ENCODE results near the gene BTG3.

The BTG3 gene

GRCh38 chr21:17577701-17578100, 35.0 kb downstream of the BTG3 start:
- Mint-ChIP-seq H3K9me3 (no peaks in the 10 kb centered on the region), H3K36me3 (ENCODE audit: insufficient read depth) (no peaks in the 10 kb centered on the region), H3K27ac (no peak overlapping the region), H3K4me1 (ENCODE audit: low read depth in 2 of 2) (no peaks in the 10 kb centered on the region), H3K27me3 (peaks cover 21 to 32% of the 10 kb centered on the region in 2 donors), H3K4me3 (no peak overlapping the region)
- ATAC-seq (replicated peaks) (no peak), DNase-seq (no peak)

GRCh38 chr21:17576080-17576835, 36.4 kb downstream of the BTG3 start:
- no peak for DNase-seq
- Mint-ChIP-seq H3K4me1 (ENCODE audit: low read depth in 2 of 2) (no peaks in the 10 kb centered on the region), H3K27me3 (peaks cover 21 to 32% of the 10 kb centered on the region in 2 donors), H3K27ac (no peak overlapping the region), H3K4me3 (no peak overlapping the region), H3K9me3 (no peaks in the 10 kb centered on the region), H3K36me3 (ENCODE audit: insufficient read depth) (no peaks in the 10 kb centered on the region)
- ATAC-seq (replicated peaks): no peak

- Mint-ChIP-seq H3K9me3 (no peaks in the 10 kb centered on the region), H3K4me3 (no peak overlapping the region), H3K36me3 (ENCODE audit: insufficient read depth) (no peaks in the 10 kb centered on the region), H3K27ac (no peak overlapping the region), H3K27me3 (peaks cover 26 to 34% of the 10 kb centered on the region in 2 donors), H3K4me1 (ENCODE audit: low read depth in 2 of 2) (no peaks in the 10 kb centered on the region)
- DNase-seq (no peak), ATAC-seq (replicated peaks) (no peak)
Observed at GRCh38 chr21:17575076-17575475, 37.6 kb downstream of the BTG3 start.

GRCh38 chr21:17572431-17572830, 40.3 kb downstream of the BTG3 start:
- peaks cover 21 to 31% of the 10 kb centered on the region in 2 donors for H3K27me3 Mint-ChIP-seq
- DNase-seq (no peak), ATAC-seq (replicated peaks) (no peak)
- peaks cover 3% of the 10 kb centered on the region for H3K36me3 Mint-ChIP-seq (ENCODE audit: insufficient read depth)
- H3K4me1 Mint-ChIP-seq (ENCODE audit: low read depth in 2 of 2): no peaks in the 10 kb centered on the region
- H3K4me3 Mint-ChIP-seq: no peak overlapping the region
- H3K27ac Mint-ChIP-seq: no peak overlapping the region
- H3K9me3 Mint-ChIP-seq: no peaks in the 10 kb centered on the region

DNA sequence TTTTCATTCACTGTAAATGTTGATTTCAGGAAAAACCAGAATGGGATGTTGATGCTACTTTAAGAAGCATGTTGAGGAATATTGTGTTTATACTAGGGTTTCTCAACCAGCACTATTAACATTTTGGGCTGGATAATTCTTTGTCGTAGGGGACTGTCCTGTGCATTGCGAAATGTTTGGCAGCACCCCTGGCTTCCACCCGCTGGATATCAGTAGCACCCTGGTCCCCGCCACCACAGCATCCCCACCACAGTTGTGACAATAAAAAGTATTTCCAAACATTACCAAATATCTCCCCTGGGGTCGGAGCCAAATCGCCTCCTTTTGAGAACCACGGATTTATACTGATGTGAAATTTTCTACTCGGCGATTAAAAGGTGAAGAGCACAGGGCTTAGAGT, 41.9 kb downstream of the BTG3 start:
- ATAC-seq (replicated peaks): no peak
- peaks cover 21 to 31% of the 10 kb centered on the region in 2 donors for H3K27me3 Mint-ChIP-seq
- no peaks in the 10 kb centered on the region for H3K4me1 Mint-ChIP-seq (ENCODE audit: low read depth in 2 of 2)
- no peak overlapping the region for H3K4me3 Mint-ChIP-seq
- DNase-seq: no peak
- H3K36me3 Mint-ChIP-seq (ENCODE audit: insufficient read depth): peaks cover 3% of the 10 kb centered on the region
- H3K9me3 Mint-ChIP-seq: no peaks in the 10 kb centered on the region
- H3K27ac Mint-ChIP-seq: no peak overlapping the region

- DNase-seq (no peak), ATAC-seq (replicated peaks) (no peak)
- H3K36me3 Mint-ChIP-seq (ENCODE audit: insufficient read depth): no peaks in the 10 kb centered on the region
- no peak overlapping the region for H3K27ac Mint-ChIP-seq
- no peak overlapping the region for H3K4me3 Mint-ChIP-seq
- peaks cover 0 to 14% of the 10 kb centered on the region in 2 donors for H3K27me3 Mint-ChIP-seq
- no peaks in the 10 kb centered on the region for H3K9me3 Mint-ChIP-seq
- no peaks in the 10 kb centered on the region for H3K4me1 Mint-ChIP-seq (ENCODE audit: low read depth in 2 of 2)
Observed at GRCh38 chr21:17560377-17561025, 52.2 kb downstream of the BTG3 start.

- no peaks in the 10 kb centered on the region for H3K9me3 Mint-ChIP-seq
- ATAC-seq (replicated peaks) (no peak), DNase-seq (no peak)
- no peak overlapping the region for H3K4me3 Mint-ChIP-seq
- no peak overlapping the region for H3K27ac Mint-ChIP-seq
- no peaks in the 10 kb centered on the region for H3K36me3 Mint-ChIP-seq (ENCODE audit: insufficient read depth)
- H3K4me1 Mint-ChIP-seq (ENCODE audit: low read depth in 2 of 2): no peaks in the 10 kb centered on the region
- H3K27me3 Mint-ChIP-seq: peaks cover 13 to 18% of the 10 kb centered on the region in 2 donors
Observed at GRCh38 chr21:17554679-17555465, 57.8 kb downstream of the BTG3 start.

- no peaks in the 10 kb centered on the region for H3K4me1 Mint-ChIP-seq (ENCODE audit: low read depth in 2 of 2)
- H3K27ac Mint-ChIP-seq: no peak overlapping the region
- H3K36me3 Mint-ChIP-seq (ENCODE audit: insufficient read depth): no peaks in the 10 kb centered on the region
- ATAC-seq (replicated peaks) (no peak), DNase-seq (no peak)
- H3K4me3 Mint-ChIP-seq: no peak overlapping the region
- no peaks in the 10 kb centered on the region for H3K9me3 Mint-ChIP-seq
- H3K27me3 Mint-ChIP-seq: peaks cover 13 to 18% of the 10 kb centered on the region in 2 donors
Observed at GRCh38 chr21:17554120-17554519, 58.6 kb downstream of the BTG3 start.

GRCh38 chr21:17552410-17552809, 60.3 kb downstream of the BTG3 start:
- Mint-ChIP-seq H3K36me3 (ENCODE audit: insufficient read depth) (no peaks in the 10 kb centered on the region), H3K27me3 (peaks cover 13 to 23% of the 10 kb centered on the region in 2 donors), H3K27ac (no peak overlapping the region), H3K4me3 (no peak overlapping the region), H3K9me3 (no peaks in the 10 kb centered on the region), H3K4me1 (ENCODE audit: low read depth in 2 of 2) (no peaks in the 10 kb centered on the region)
- DNase-seq (no peak), ATAC-seq (replicated peaks) (no peak)

- Mint-ChIP-seq H3K9me3 (no peaks in the 10 kb centered on the region), H3K4me1 (ENCODE audit: low read depth in 2 of 2) (no peaks in the 10 kb centered on the region), H3K27me3 (peaks cover 13 to 15% of the 10 kb centered on the region in 2 donors), H3K36me3 (ENCODE audit: insufficient read depth) (no peaks in the 10 kb centered on the region), H3K4me3 (no peak overlapping the region), H3K27ac (no peak overlapping the region)
- ATAC-seq (replicated peaks): no peak
- no peak for DNase-seq
Observed at GRCh38 chr21:17550671-17551308, 61.9 kb downstream of the BTG3 start.

- no peak for ATAC-seq (replicated peaks)
- Mint-ChIP-seq H3K27me3 (peaks cover 0 to 14% of the 10 kb centered on the region in 2 donors), H3K4me3 (no peak overlapping the region), H3K27ac (no peak overlapping the region), H3K36me3 (ENCODE audit: insufficient read depth) (peaks cover 3% of the 10 kb centered on the region), H3K9me3 (no peaks in the 10 kb centered on the region), H3K4me1 (ENCODE audit: low read depth in 2 of 2) (no peaks in the 10 kb centered on the region)
- no peak for DNase-seq
Observed at GRCh38 chr21:17548262-17548661, 64.4 kb downstream of the BTG3 start.

- no peak for DNase-seq
- no peak for ATAC-seq (replicated peaks)
- Mint-ChIP-seq H3K27ac (no peak overlapping the region), H3K27me3 (peaks cover 7 to 22% of the 10 kb centered on the region in 2 donors), H3K9me3 (no peaks in the 10 kb centered on the region), H3K4me3 (no peak overlapping the region), H3K36me3 (ENCODE audit: insufficient read depth) (peaks cover 3% of the 10 kb centered on the region), H3K4me1 (ENCODE audit: low read depth in 2 of 2) (no peaks in the 10 kb centered on the region)
Observed at GRCh38 chr21:17545007-17545406, 67.7 kb downstream of the BTG3 start.
